C1 segment of cervical spinal cord (tissue), 14 donors: ENCODE data around the gene CELF4.
A peak's percentile ranks its signal among the peaks of the same experiment; 100 is the strongest.

ENCODE experiments used
- DNase-seq, 14 donors: peaks; one replicate each; lab custom pipeline; 2025; lab: John Stamatoyannopoulos, UW

Gene CELF4

DNA sequence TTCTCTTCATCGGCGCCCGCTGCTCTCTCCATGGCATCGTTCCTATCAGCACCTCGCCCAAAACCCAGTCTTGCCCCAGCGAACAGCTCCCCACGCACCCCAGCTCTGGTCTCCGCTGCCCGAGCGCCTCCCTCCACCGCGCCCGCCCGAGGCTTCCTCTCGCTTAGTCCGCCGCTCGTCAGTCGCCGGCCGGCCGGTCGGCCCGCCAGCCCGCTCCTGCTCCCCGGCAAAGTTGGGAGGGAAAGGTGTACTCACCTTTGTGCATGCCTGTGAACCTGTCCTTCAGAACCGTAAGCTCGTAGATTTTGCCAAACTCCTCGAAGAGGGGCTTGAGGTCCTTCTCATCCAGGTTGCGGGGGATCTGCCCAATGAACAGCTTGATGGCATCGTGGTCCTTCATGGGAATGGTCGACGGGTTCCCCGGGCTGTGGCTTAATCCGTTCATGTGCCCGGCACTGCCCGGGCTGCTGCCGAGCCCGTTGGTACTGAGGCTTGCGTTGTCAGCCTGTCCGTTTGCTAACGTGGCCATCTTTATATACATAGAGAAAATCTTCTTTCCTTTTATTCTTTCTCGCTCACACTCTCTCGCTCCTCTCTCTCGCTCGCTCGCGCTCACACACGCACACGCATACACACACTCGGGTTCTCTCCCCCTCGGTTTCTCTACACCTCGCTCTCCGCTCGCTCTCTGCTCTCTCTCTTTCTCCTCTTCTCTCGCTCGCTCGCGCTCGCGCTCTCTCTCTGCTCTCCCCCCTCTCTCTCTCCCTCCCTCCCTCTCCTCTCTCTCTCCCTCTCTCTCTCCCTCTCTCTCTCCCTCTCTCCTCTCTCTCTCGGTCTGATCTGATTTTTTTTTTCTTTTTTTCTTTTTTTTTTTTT lies at the start of gene CELF4:
CELF4 (minus strand) TSS at position 698 of the 876 bp plus-strand sequence.
- peak in 7 of 14 donors; percentile 7 to 91 (median 40) for DNase-seq

- no peak for DNase-seq
Measured at GRCh38 chr18:37613253-37613565, 47.6 kb upstream of the CELF4 start.

GRCh38 chr18:37612524-37613252 lies 47.1 kb upstream of the CELF4 start:
- DNase-seq = no peak

DNA sequence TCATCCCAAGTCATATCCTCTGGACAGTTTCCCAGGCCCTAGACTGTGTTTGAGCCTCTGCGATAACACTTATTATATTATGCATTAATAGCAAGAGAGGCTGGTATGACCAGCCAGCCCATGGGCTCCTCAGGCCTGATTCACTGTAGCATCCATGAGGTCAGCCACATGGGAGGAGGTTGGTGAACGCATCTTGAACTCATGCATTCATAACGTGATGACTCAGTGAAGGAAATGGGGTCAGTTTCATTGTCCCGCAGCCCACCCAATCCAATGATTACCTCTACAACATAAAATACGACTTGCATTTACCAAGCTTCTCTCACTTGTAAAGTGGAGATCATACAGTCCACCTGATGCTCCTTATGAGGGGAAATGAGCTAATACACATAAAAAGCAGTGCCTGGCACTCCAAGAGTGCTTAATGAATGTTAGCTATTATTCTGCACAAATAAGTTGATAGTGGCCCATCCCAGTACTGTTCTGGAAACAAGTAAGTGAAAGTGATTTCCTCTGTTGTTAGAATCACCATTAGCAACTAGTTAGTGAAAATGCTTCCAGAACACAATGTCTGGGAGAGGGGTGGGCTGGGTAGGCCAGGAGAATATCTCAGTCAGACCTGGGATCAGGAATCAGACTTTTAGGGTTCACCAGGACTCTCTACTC lies 46.1 kb upstream of the CELF4 start:
- DNase-seq = no peak

DNA sequence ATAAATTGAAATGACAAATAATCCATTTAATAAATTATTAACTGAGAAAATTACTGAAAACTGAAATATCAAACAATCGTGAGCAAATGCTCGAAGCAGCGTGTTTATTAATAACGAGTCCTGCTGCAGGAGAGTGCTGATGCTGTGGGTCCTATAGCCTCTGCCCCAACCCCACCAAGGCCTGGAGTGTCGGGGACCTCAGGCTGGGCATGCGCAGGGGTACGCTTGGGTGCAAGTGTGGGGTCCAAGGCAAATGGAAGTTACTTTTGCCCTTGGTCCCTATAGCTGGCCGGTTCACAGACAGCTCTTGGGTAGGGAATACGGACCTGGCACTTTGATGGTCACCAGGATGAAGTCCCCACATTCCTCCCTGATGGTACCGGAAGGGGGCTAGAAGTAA lies 43.3 kb upstream of the CELF4 start:
- DNase-seq = no peak

GRCh38 chr18:37607281-37607680 lies 41.7 kb upstream of the CELF4 start:
- DNase-seq = no peak

- no peak for DNase-seq
Measured at GRCh38 chr18:37604032-37604431, 38.4 kb upstream of the CELF4 start.

GRCh38 chr18:37598966-37599896 lies 33.6 kb upstream of the CELF4 start:
- DNase-seq = no peak

DNA sequence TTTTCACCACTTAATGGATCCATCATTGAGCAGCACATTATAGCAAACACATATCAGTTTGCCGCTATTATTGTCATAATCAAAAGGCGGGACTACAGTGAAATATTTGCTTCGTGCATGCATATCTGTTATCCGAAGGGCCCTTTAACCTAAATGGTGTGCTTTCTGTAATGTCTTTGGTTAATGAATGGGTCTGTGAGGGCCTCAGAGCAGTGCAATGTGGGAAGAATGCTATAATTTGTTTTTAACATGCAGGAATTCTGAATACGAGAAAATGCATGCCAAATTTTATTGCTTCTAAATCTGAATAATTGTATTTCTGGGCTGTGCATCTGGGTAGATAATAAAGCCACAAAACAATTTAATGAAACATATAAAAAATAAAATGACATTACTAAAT lies 32.8 kb upstream of the CELF4 start:
- no peak for DNase-seq

GRCh38 chr18:37590346-37590745 lies 24.7 kb upstream of the CELF4 start:
- DNase-seq = no peak

GRCh38 chr18:37588289-37588688 lies 22.7 kb upstream of the CELF4 start:
- no peak for DNase-seq

DNA sequence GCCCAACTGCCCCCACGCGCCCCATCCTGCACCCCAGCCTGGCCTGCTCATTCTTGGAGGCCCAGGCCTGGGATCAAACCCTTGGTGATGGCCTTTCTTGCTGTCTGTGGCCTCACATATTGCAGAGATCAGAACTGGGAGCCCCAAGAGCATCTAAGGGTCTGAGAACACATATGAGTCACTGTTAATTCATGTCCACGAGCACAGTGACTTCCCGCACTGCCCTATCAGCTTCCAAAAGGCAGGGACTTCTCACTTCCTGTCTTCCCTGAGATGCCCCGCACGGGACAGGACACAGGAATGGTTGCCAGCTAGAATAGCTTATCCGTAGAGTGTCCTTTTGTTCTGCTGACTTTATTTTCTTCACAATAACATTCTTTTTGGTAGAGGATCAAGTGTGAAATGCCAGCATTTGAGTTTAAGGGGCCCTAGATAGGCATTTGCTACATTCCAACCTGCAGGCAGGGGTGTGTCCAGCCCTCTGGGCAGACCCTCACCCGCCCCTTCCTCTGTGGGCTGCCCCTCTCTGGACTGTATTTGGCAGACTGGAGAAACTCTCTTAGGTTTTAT lies 21.1 kb upstream of the CELF4 start:
- DNase-seq = no peak

- DNase-seq = no peak
Measured at GRCh38 chr18:37584952-37585695, 19.5 kb upstream of the CELF4 start.

- no peak for DNase-seq
Measured at GRCh38 chr18:37584217-37584616, 18.6 kb upstream of the CELF4 start.

DNA sequence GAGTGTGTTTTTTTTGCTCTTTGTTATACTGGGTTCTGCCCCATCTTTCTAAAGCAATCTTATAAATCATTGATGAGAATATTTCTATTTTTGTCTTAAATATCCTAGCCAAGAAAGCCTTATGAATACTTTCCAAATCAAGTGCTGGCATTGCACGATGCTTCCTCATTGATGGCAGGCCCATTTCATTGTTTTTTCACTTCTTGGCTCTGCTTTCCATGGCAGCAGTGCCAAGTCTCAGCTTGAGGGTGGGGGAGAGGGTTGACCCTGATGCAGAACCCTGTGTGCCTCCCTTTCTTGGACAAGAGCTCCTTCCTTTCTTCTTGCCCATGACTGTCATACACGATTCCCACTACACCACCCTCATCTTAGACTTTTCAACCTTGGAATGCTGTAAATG lies 16.7 kb upstream of the CELF4 start:
- DNase-seq = no peak

- DNase-seq = peak in 1 of 14 donors; percentile 62
Measured at GRCh38 chr18:37578886-37579513, 13.4 kb upstream of the CELF4 start.

DNA sequence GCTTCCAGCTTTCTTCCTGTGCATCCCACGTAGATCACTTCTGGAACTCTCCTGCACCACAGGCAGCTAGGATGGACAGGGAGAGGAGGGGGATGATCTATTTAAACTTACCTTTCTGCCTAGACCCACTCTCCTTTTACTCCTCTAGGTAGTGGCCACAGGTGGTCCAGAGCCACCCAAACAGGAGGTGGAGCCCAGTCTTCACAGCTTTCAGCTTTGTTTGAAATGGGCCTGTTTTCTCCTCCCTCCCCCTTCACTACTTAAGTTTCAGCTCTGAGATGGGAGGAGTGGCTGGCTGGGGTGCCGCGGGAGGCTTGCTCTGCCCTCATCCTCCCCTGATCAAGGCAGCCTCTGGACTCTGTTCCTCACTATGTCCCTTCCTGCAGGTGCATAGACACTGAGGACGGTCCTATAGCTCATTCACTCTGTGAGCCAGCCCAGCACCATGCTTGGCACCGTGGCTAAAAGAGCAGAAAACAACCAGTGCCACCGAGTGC lies 12.6 kb upstream of the CELF4 start:
- DNase-seq = no peak

DNA sequence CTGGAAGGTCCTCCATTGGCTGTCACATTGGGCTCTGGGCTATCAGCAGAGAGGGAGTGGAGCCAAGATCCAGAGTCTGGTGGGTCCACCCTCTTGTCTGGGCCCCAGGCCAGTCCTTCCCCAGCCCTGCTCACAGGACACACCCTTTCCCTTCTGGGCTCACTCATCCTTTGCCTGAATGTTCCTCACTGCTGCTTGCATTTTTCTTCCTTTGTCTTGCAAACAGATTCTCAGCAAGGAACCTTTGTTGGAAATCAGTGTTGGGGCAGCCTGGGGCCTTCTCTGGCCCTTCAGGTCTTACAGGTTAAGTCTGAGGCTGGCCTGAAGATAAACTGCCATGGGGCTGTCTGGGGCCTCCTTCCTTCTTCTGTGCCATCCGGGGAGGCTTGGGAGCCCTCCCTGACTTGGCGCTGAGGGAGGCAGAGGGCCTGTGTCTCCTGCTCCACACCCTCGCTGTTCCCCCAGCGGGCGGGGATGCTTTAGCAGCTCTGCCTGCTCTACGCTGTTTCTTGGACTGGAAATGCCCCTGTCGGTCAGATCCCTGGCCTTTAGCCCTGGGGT lies 11.5 kb upstream of the CELF4 start:
- no peak for DNase-seq

GRCh38 chr18:37575646-37576045 lies 10.0 kb upstream of the CELF4 start:
- no peak for DNase-seq
